Keratinocyte (primary cell): ENCODE results near the gene RTP3.

ENCODE experiments used
- CTCF ChIP-seq, 3 experiments: IDR thresholded peaks in 1 of 3; conservative IDR thresholded peaks in 1 of 3; optimal IDR thresholded peaks in 1 of 3; 2 replicates in 2 of 3; 3 replicates in 1 of 3; pipeline versions ENCODE3 to v1.5.1; 2011; ENCODE audit warnings: low read length in 3 of 3, mild to moderate bottlenecking in 3 of 3, moderate library complexity in 2 of 3, control low read depth in 1 of 3, inconsistent platforms in 1 of 3; ENCODE audit not compliant: insufficient read depth in 2 of 3; ENCODE audit errors: extremely low read depth in 1 of 3
- EZH2 ChIP-seq: IDR thresholded peaks from one replicate; pipeline ENCODE4 v1.6.1; 2012; ENCODE audit warnings: inconsistent platforms, mild to moderate bottlenecking, low read length, moderate library complexity

- TF ChIP-seq EZH2: no peak
- no peak for TF ChIP-seq CTCF (optimal IDR thresholded peaks at IDR 0.05 in 1 of 3, IDR thresholded peaks at IDR 0.05 in 1 of 3, conservative IDR thresholded peaks at IDR 0.05 in 1 of 3; ENCODE audit: extremely low read depth in 1 of 3, insufficient read depth in 2 of 3, low read length in 3 of 3)
Observed at GRCh38 chr3:46524008-46524407, 26.2 kb downstream of the RTP3 start.
